Adipose tissue (tissue), 3 donors: ENCODE data around the gene THSD4. TPM values are rescaled to one million over a fixed set of nuclear protein-coding genes. Genes with fewer than 3 reads are reported as not detected.
"Not testable (repeated sequence)": the region's sequence is repeated elsewhere in the genome, so short reads cannot be mapped to it uniquely, and the experiment has no call there.

Experiments
- H3K27ac ChIP-seq: one replicate; pipeline ENCODE4 v1.5.1; 2013; ENCODE audit warnings: low read depth, low read length
- whole genome bisulfite sequencing, 3 donors: extraction: QIAGEN DNeasy Blood & Tissue Kit; methylation state at CpG; one replicate each; pipeline ENCODE4 v1.1.7; 2013; 5-methylcytosine and 5-hydroxymethylcytosine counted together
- polyA plus RNA-seq, 3 donors: library from polyadenylated mRNA; stranded (reverse); fragments of 200-250 nt; gene quantifications; one replicate each; pipeline ENCODE4 v1.2.3, GENCODE V29; 2013
- donor health status: healthy with polysubstance abuse.
- donor health status: Bipolar disorder and iron deficiency.
- donor health status: healthy.

THSD4 gene
- polyA plus RNA-seq, 3 donors, result 1.6 to 3.1 (median 2.4) TPM

- H3K27ac ChIP-seq, result no peak overlapping the region
- WGBS, 3 donors, result 71 to 87% (median 77%) methylated on average over 8 of the region's 8 CpGs
Observed at GRCh38 chr15:71431343-71432336, 316.4 kb downstream of the THSD4 start.

GRCh38 chr15:71433402-71433801, 318.1 kb downstream of the THSD4 start:
- WGBS, 3 donors, result 83 to 96% (median 91%) methylated on average over 1 of the region's 1 CpG
- no peak overlapping the region for H3K27ac ChIP-seq

- no peak overlapping the region for H3K27ac ChIP-seq
- 87 to 96% (median 94%) methylated on average over 2 of the region's 2 CpGs for WGBS, 3 donors
Observed at GRCh38 chr15:71434774-71435173, 319.5 kb downstream of the THSD4 start.

GRCh38 chr15:71435552-71435951, 320.3 kb downstream of the THSD4 start:
- 66 to 81% (median 78%) methylated on average over 6 of the region's 6 CpGs for WGBS, 3 donors
- H3K27ac ChIP-seq, result no peak overlapping the region

- WGBS, 3 donors, result 93 to 99% (median 93%) methylated on average over 3 of the region's 3 CpGs
- H3K27ac ChIP-seq, result no peak overlapping the region
Observed at GRCh38 chr15:71436854-71437253, 321.6 kb downstream of the THSD4 start.

- no peak overlapping the region for H3K27ac ChIP-seq
- WGBS, 3 donors, result 51 to 65% (median 61%) methylated on average over 3 of the region's 3 CpGs
Observed at GRCh38 chr15:71437404-71437803, 322.1 kb downstream of the THSD4 start.

GRCh38 chr15:71437919-71438318, 322.6 kb downstream of the THSD4 start:
- 85 to 93% (median 86%) methylated on average over 4 of the region's 4 CpGs for WGBS, 3 donors
- H3K27ac ChIP-seq, result no peak overlapping the region

GRCh38 chr15:71439478-71439877, 324.2 kb downstream of the THSD4 start:
- whole genome bisulfite sequencing, 3 donors, result 77 to 90% (median 88%) methylated on average over 2 of the region's 2 CpGs
- H3K27ac ChIP-seq, result not testable (repeated sequence)

- WGBS, 3 donors, result 0 to 1% (median 0%) methylated on average over 3 of the region's 3 CpGs
- no peak overlapping the region for H3K27ac ChIP-seq
Observed at GRCh38 chr15:71440489-71441110, 325.3 kb downstream of the THSD4 start.

- no peak overlapping the region for H3K27ac ChIP-seq
- WGBS, 3 donors, result 15 to 23% (median 18%) methylated on average over 4 of the region's 4 CpGs
Observed at GRCh38 chr15:71443538-71443937, 328.3 kb downstream of the THSD4 start.

- no peak overlapping the region for H3K27ac ChIP-seq
- 78 to 90% (median 85%) methylated on average over 7 of the region's 7 CpGs for WGBS, 3 donors
Observed at GRCh38 chr15:71444032-71444810, 328.9 kb downstream of the THSD4 start.

GRCh38 chr15:71444866-71445590, 329.8 kb downstream of the THSD4 start:
- 77 to 93% (median 88%) methylated on average over 5 of the region's 5 CpGs for WGBS, 3 donors
- no peak overlapping the region for H3K27ac ChIP-seq

GRCh38 chr15:71447328-71448250, 332.3 kb downstream of the THSD4 start:
- no peak overlapping the region for H3K27ac ChIP-seq
- 65 to 80% (median 75%) methylated on average over 8 of the region's 8 CpGs for WGBS, 3 donors

GRCh38 chr15:71448688-71449114, 333.4 kb downstream of the THSD4 start:
- 45 to 84% (median 80%) methylated on average over 2 of the region's 2 CpGs for WGBS, 3 donors
- no peak overlapping the region for H3K27ac ChIP-seq

- 63 to 83% (median 79%) methylated on average over 3 of the region's 3 CpGs for WGBS, 3 donors
- H3K27ac ChIP-seq, result no peak overlapping the region
Observed at GRCh38 chr15:71449363-71449762, 334.1 kb downstream of the THSD4 start.

- no peak overlapping the region for H3K27ac ChIP-seq
- WGBS, 3 donors, result 67 to 74% (median 69%) methylated on average over 5 of the region's 5 CpGs
Observed at GRCh38 chr15:71449956-71450355, 334.7 kb downstream of the THSD4 start.

GRCh38 chr15:71451130-71451529, 335.9 kb downstream of the THSD4 start:
- H3K27ac ChIP-seq, result no peak overlapping the region
- WGBS, 3 donors, result 93 to 95% (median 95%) methylated on average over 4 of the region's 4 CpGs
